ENCODE results near the gene PEX14.

GRCh38 chr1:10517677-10517982, 42.9 kb downstream of the PEX14 start:
- no peak for TF ChIP-seq ZNF565 (CRISPR knock-in tag; conservative IDR thresholded peaks at IDR 0.05; ENCODE audit: low read depth)
- no peak for TF ChIP-seq PATZ1 (CRISPR knock-in tag; IDR thresholded peaks at IDR 0.05; ENCODE audit: borderline replicate concordance)

Measured in SK-N-SH treated with all-trans-retinoic acid at 6 μM for 48 hours (cell line).